GM19239 (cell line): ENCODE data around the gene CD68.
A peak's percentile ranks its signal among the peaks of the same experiment; 100 is the strongest.

Experiments used
- DNase-seq: peaks from one replicate; pipeline ENCODE4 v3.0.0; 2011; ENCODE audit warnings: low spot score; ENCODE audit not compliant: insufficient read length
- FAIRE-seq: peaks from 2 replicates; lab custom pipeline; 2011; peaks lifted over from hg19 to GRCh38; lab: Jason Lieb, UNC

Gene CD68

DNA sequence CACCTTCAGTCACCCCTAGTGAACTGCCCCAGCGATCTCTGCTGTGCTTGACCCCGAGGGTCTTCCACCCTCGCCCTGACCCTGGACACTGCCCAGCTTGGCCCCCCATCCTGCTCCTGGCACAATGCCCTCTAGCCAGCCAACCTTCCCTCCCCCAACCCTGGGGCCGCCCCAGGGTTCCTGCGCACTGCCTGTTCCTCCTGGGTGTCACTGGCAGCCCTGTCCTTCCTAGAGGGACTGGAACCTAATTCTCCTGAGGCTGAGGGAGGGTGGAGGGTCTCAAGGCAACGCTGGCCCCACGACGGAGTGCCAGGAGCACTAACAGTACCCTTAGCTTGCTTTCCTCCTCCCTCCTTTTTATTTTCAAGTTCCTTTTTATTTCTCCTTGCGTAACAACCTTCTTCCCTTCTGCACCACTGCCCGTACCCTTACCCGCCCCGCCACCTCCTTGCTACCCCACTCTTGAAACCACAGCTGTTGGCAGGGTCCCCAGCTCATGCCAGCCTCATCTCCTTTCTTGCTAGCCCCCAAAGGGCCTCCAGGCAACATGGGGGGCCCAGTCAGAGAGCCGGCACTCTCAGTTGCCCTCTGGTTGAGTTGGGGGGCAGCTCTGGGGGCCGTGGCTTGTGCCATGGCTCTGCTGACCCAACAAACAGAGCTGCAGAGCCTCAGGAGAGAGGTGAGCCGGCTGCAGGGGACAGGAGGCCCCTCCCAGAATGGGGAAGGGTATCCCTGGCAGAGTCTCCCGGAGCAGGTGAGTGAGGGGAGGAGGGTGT is 20.7 kb upstream of the CD68 start, which contains the start of gene TNFSF13:
Gene TNFSF13, plus strand, starts transcription at position 207 of the 776 bp plus-strand sequence. Its CDS starts 290 bp downstream, at position 497.
- no peak for FAIRE-seq
- DNase-seq = no peak

DNA sequence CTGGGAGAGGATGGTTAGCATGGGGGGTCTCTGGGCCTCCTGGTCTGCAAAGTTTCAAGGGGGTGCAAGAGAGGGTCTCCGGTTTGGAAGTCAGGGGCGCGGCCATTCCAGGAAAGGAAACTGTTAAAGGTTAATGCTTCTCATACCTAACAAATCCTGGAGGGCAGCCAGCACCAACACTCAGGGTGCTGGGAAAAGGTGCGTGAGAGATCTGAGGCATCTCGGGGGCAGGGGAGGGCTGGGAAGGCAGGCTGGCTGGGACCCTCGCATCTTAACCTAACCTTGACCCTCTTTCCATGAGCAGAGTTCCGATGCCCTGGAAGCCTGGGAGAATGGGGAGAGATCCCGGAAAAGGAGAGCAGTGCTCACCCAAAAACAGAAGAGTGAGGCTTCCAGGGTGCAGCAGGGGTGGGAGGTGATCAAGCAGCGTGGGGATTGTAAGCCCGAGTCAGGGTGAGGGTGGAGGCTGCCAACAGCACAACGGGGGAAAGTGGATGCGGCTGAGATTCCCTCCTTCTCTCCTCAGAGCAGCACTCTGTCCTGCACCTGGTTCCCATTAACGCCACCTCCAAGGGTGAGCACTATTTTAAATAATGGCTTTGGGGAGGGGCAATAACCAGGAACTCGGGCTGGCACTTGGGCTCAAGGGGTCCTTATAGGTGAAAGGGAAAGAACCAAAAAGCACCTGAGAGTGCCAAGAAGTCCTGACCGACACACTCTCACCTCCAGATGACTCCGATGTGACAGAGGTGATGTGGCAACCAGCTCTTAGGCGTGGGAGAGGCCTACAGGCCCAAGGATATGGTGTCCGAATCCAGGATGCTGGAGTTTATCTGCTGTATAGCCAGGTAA is 19.9 kb upstream of the CD68 start:
- DNase-seq (no peak), FAIRE-seq (peak; percentile 73)

DNA sequence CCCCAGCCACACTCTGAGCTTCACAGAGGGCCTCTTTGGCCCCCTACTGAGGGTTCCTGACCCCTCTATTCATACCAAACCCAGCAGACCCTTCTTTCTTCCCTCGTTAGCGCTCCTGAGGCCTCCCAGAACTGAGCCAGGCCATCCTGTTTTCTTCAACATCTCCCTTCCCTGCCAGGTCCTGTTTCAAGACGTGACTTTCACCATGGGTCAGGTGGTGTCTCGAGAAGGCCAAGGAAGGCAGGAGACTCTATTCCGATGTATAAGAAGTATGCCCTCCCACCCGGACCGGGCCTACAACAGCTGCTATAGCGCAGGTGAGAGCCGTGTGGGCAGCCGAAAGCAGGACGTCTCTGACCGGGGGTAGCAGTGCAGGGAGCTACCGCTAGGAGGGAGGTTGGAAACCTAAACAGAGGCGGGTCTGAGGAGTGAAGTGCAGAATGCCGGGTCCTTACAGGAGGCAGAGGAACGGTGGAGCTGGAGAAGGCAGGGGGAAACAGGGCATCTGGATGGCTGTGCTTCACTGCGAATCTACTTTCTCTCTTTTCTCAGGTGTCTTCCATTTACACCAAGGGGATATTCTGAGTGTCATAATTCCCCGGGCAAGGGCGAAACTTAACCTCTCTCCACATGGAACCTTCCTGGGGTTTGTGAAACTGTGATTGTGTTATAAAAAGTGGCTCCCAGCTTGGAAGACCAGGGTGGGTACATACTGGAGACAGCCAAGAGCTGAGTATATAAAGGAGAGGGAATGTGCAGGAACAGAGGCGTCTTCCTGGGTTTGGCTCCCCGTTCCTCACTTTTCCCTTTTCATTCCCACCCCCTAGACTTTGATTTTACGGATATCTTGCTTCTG is 19.0 kb upstream of the CD68 start:
- FAIRE-seq (no peak), DNase-seq (no peak)

DNA sequence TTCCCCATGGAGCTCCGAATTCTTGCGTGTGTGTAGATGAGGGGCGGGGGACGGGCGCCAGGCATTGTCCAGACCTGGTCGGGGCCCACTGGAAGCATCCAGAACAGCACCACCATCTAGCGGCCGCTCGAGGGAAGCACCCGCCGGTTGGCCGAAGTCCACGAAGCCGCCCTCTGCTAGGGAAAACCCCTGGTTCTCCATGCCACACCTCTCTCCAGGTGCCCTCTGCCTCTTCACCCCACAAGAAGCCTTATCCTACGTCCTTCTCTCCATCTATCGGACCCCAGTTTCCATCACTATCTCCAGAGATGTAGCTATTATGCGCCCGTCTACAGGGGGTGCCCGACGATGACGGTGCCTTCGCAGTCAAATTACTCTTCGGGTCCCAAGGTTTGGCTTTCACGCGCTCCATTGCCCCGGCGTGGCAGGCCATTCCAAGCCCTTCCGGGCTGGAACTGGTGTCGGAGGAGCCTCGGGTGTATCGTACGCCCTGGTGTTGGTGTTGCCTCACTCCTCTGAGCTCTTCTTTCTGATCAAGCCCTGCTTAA is 18.3 kb upstream of the CD68 start:
- FAIRE-seq = peak; percentile 97

DNA sequence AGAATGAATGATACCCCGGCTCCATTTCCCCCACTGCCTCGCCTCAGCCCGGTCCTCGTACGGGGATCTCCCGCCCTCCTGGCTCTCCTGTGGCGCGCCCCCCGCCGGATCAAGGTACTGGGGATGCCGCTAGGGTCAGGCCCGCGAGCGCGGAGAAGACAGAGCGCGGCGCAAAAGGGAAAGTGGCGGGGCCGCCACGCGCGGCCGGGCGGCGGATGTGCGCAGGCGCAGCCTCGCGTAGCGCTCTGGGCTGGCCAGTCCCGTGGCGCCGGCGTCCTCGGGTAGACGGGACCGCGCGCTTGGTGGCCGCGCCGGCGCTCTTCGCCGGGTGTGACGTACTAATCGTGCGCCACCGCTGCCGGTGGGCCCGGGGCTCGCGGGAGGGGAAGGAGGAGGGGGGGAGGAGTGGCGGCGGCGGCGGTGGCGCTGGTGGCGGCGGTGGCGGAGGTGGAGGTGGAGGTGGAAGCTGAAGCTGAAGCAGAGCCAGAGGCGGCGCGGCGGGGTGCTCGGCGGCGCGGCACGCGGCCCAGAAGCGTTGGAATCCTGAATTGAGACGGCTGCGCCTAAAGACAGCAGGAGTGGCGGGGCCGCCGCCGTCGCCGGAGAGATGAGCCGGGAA is 17.7 kb upstream of the CD68 start, which contains the start of gene SENP3:
Gene SENP3, plus strand, starts transcription at position 331 of the 619 bp plus-strand sequence. CDS start 1,158 bp downstream, outside the sequence.
- FAIRE-seq = no peak

More for the DNA sequence above, 18.3 kb upstream of the CD68 start:
- peak; percentile 86 for DNase-seq

DNA sequence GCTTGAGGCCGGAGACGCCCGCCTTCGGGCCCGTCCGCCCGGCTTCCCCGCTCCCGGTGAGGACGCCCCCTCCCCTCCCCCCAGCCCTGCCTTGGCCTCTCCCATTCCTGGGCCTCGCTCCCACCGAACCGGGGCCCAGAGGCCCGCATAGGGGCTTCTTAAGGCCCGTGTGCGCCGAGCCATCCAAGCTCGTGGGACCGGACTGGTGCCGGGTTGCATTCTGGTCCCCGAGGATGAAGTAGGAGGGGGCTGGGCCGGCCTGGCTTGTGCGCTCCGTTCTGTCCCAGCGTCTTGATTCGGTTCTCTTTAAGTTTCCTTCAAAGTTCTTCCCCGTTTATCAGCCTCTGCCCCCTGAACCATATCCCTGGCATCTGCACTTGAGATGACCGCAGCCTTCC is 17.2 kb upstream of the CD68 start:
- no peak for DNase-seq
- peak; percentile 55 for FAIRE-seq

More for the DNA sequence above, 17.7 kb upstream of the CD68 start, which contains the start of gene SENP3:
- DNase-seq = peak; percentile 90

DNA sequence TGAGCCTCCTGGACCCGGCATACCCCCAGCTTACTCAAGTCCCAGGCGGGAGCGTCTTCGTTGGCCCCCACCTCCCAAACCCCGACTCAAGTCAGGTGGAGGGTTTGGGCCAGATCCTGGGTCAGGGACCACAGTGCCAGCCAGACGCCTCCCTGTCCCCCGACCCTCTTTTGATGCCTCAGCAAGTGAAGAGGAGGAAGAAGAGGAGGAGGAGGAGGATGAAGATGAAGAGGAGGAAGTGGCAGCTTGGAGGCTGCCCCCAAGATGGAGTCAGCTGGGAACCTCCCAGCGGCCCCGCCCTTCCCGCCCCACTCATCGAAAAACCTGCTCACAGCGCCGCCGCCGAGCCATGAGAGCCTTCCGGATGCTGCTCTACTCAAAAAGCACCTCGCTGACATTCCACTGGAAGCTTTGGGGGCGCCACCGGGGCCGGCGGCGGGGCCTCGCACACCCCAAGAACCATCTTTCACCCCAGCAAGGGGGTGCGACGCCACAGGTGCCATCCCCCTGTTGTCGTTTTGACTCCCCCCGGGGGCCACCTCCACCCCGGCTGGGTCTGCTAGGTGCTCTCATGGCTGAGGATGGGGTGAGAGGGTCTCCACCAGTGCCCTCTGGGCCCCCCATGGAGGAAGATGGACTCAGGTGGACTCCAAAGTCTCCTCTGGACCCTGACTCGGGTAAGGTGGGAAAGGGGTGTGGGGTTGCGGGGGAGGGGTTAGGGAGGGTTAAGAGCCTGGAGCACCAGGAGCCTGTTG is 16.1 kb upstream of the CD68 start:
- no peak for DNase-seq
- no peak for FAIRE-seq

DNA sequence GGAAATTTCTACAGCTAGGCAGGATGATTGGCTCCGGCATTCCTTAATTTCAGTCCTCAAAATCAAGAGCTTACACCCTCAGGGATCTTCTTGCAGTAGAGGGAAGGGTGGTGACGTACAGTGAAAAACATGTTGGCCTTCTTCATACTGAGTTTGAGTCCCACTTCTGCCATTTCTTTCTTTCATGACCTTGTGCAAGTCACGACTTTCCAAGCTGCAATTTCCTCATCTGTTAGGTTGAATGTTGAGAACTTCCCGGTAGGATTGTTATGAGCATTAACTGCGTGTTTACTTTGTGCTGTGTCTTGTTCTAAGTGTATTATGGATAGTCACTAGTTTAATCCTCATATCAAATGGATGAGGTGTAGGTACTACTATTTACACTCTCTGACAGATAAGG is 9.9 kb upstream of the CD68 start:
- FAIRE-seq (no peak), DNase-seq (no peak)

DNA sequence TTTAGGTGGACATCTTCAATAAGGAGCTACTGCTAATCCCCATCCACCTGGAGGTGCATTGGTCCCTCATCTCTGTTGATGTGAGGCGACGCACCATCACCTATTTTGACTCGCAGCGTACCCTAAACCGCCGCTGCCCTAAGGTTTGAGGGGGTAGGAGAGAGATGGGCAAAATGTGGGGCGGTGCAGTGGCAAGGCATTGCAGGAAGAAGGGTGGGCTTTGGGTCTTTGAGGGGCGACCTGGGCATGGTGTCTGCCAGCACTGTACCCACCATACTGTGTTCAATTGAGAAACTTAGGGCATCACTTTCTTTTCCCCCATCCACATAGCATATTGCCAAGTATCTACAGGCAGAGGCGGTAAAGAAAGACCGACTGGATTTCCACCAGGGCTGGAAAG is 9.1 kb upstream of the CD68 start:
- FAIRE-seq (no peak), DNase-seq (no peak)

DNA sequence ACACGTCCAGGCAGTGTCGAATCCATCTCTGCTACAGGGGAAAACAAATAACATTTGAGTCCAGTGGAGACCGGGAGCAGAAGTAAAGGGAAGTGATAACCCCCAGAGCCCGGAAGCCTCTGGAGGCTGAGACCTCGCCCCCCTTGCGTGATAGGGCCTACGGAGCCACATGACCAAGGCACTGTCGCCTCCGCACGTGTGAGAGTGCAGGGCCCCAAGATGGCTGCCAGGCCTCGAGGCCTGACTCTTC is 7.2 kb upstream of the CD68 start:
- FAIRE-seq (peak; percentile 100), DNase-seq (no peak)

DNA sequence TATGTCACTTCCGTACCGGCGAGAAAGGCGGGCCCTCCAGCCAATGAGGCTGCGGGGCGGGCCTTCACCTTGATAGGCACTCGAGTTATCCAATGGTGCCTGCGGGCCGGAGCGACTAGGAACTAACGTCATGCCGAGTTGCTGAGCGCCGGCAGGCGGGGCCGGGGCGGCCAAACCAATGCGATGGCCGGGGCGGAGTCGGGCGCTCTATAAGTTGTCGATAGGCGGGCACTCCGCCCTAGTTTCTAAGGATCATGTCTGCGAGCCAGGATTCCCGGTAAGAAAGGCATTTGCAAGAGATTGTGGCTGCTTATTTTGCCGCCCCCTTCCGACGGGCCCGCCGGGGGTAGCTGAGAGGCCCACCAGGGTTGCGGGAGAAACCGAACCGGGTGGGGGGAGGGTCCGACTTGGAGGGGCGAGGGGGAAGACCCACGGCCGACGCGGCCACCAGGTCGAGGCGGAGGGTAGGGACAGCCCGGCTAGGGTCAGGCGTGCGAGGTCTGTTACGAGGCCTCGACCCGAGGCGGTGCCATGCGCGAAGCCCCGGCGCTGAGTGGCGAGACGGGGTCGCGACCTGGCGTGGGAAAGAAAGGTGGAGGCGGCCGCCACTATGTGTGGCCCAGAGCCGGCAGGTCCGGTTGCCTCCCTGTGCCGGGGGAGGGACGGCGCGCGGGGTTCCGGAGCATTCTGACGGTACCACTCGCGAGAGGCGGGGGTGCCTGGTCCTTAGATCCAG is 6.7 kb upstream of the CD68 start:
- FAIRE-seq (no peak), DNase-seq (peak; percentile 91)

DNA sequence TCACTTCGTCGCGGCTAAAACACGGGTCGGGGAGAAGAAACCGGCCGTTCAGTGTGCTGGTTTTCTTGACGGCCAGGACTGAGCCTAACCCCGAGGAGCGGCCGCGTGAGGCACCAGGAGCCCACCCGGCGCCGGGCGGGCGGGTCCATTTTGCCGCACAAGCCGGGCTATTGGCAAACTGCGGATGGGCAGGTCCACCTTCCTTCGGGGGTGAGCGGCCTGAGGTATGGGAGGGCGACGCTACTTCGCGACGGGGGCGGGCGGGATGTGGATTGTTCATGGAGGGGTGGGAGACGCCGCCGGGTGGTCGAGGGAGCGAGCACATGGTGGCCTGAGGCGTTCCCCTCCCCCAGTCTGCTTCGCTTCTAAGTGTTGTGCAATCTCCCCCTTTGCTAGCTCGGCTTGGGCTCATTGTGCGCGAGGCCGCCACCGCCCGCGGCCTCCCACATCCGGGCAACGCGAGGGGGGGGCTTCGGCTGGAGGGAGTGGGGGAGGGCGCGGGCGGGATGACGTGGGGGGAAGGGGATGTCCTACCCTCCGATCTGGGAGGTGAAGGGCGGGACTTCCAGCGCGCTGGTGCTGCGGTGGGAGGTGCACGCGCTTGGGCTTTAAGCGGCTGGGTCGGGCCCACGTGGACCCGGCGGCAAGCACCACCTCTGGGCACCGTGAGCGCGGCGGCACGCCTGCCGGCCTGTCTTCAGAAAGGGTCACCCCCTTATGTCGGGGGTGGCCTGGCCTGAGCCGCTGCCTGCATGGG is 5.9 kb upstream of the CD68 start:
- FAIRE-seq (peak; percentile 86), DNase-seq (peak; percentile 63)

DNA sequence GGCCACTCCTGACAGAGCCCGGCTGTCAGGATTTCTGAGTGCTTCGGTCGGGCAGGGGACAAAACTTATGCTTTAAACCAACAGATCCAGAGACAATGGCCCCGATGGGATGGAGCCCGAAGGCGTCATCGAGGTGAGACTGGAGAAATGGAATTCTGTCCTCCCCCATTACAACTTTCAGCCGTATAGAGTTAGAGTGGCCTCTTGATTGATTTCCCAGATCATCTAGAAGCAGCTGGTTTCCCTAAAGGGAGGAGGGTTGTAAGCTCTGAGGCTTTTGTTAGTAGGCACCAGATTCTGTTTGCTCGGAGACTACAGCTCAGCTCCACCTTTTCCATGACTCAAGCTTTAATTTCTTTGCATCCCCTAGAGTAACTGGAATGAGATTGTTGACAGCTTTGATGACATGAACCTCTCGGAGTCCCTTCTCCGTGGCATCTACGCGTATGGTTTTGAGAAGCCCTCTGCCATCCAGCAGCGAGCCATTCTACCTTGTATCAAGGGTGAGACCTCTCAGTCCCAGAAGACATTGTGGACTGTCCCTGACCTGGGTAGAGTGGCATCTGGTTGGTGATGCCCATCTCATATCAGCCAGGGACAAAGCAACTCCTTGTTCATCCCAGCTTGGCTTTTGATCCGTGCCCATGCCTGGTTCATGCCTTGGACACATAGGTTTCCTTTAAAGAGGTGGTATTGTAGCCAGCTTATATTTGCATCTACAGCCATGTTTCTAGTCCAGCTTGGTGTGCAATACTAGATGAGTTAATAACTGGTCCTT is 5.1 kb upstream of the CD68 start:
- no peak for FAIRE-seq
- no peak for DNase-seq

DNA sequence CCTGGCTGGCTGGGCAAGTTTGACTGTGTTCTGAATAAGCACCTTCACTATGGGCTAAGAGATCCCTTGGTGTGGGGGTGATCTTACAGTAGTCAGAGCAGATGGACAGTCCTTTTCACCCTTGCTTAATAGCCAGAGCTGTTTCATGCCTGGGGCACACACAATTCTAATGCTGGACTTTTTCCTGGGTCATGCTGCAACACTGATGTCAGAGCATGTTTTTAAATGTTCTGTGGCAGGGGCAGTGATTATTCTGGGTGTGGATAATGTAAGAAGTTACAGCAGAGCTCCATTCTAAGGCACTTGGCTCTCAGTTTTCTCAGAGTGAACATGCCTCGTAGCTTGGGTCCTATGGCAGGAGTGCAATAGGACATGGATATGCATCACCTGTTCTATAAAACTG is 4.0 kb upstream of the CD68 start:
- no peak for FAIRE-seq
- no peak for DNase-seq

DNA sequence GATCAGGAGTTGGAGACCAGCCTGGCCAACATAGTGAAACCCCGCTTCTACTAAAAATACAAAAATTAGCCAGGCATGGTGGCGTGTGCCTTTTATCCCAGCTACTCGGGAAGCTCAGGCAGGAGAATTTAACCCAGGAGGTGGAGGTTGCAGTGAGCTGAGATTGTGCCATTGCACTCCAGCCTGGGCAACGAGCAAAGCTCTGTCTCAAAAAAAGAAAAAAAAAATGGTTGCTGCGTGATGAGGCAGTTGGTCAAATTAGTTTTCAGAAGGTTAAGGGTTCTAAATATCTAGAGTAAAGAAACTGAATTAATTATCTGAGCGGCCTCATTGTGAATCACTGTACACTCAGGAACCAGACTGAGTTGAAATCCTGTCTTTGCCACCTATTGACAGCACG is 3.5 kb upstream of the CD68 start:
- DNase-seq (no peak), FAIRE-seq (no peak)

DNA sequence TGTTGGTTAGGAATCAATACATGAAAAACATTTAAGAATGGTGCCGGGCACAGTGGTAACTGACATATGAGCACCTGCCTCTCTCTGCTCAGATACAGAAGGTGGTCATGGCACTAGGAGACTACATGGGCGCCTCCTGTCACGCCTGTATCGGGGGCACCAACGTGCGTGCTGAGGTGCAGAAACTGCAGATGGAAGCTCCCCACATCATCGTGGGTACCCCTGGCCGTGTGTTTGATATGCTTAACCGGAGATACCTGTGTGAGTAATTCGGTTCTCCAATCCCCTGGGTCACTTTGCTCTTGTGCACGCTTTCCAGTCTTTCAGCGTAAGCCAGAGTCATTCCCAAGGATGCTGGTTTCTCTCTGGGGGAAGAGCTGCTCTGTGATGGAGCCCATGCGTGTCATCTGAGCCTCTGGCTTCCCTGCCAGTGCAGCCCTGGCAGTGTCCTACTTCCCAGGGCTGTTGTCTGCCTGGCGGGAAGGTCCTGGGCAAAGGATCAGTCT is 3.0 kb upstream of the CD68 start:
- FAIRE-seq = no peak
- DNase-seq = no peak
